Uterus (tissue), 2 donors: ENCODE measurements around the gene EDDM13.

Experiments used
- POLR2A ChIP-seq, 2 donors: fragments of 450-650 bp; IDR thresholded peaks; one replicate each; pipeline ENCODE4 v1.6.1; 2016; ENCODE audit warnings: antibody characterized with exemption in 2 of 2, mild to moderate bottlenecking in 1 of 2, moderate library complexity in 1 of 2
- TF ChIP-seq, protein P1 (sequence below), 4 experiments: fragments of 200-600 bp in 2 of 4; fragments of 450-650 bp in 2 of 4; sonication (generic) in 2 of 4; IDR thresholded peaks; one replicate each; pipeline ENCODE4 v1.5.1; 2016 to 2019; ENCODE audit warnings: antibody characterized with exemption in 4 of 4, mild to moderate bottlenecking in 2 of 4, moderate library complexity in 1 of 4

DNA sequence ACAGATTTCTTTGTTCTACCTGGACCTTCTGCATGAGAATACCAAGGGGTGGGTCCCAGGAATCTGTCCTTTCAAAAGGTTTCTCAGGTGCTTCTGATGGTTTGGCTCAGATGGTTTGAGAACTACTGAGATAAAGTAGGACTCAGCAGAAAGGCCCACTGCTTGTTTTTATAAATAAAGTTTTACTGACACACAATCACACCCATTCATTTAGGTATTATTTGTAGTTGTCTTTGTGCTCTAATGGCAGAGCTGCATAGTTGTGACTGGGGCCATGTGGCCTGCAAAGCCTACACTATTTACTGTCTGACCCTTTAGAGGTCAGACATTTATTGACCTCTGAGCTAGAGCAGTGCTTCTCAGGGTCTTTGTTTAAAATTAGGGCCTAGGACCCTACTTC lies 17.6 kb downstream of the EDDM13 start:
- TF ChIP-seq, protein P1, sequence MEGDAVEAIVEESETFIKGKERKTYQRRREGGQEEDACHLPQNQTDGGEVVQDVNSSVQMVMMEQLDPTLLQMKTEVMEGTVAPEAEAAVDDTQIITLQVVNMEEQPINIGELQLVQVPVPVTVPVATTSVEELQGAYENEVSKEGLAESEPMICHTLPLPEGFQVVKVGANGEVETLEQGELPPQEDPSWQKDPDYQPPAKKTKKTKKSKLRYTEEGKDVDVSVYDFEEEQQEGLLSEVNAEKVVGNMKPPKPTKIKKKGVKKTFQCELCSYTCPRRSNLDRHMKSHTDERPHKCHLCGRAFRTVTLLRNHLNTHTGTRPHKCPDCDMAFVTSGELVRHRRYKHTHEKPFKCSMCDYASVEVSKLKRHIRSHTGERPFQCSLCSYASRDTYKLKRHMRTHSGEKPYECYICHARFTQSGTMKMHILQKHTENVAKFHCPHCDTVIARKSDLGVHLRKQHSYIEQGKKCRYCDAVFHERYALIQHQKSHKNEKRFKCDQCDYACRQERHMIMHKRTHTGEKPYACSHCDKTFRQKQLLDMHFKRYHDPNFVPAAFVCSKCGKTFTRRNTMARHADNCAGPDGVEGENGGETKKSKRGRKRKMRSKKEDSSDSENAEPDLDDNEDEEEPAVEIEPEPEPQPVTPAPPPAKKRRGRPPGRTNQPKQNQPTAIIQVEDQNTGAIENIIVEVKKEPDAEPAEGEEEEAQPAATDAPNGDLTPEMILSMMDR (IDR thresholded peaks at IDR 0.05) = no peak
- no peak for TF ChIP-seq POLR2A (IDR thresholded peaks at IDR 0.05)
